IPS-18c (cell line): Measurements from ENCODE around the gene PGAP1.
"Not testable (repeated sequence)": the region's sequence is repeated elsewhere in the genome, so short reads cannot be mapped to it uniquely, and the experiment has no call there.

Experiments used
- H3K4me3 ChIP-seq: 2 replicates; pipeline ENCODE4 v1.7.0; 2013; ENCODE audit warnings: low read depth, mild to moderate bottlenecking, low read length, moderate library complexity; ENCODE audit not compliant: insufficient read depth
- H3K9me3 ChIP-seq: one replicate; pipeline ENCODE4 v1.6.1; 2013; ENCODE audit warnings: mild to moderate bottlenecking, low read length, moderate library complexity; ENCODE audit not compliant: control insufficient read depth, insufficient read depth

Gene PGAP1

GRCh38 chr2:196917802-196918201 is 8.7 kb downstream of the PGAP1 start:
- no peak overlapping the region for H3K4me3 ChIP-seq
- H3K9me3 ChIP-seq, result no peaks in the 10 kb centered on the region

GRCh38 chr2:196915507-196916189 is 10.9 kb downstream of the PGAP1 start:
- H3K9me3 ChIP-seq, result no peaks in the 10 kb centered on the region
- H3K4me3 ChIP-seq, result no peak overlapping the region

- Histone ChIP-seq H3K9me3 (no peaks in the 10 kb centered on the region), H3K4me3 (no peak overlapping the region)
These were observed 11.5 kb downstream of the PGAP1 start for GRCh38 chr2:196914867-196915460.

- H3K9me3 ChIP-seq, result no peaks in the 10 kb centered on the region
- no peak overlapping the region for H3K4me3 ChIP-seq
These were observed 12.8 kb downstream of the PGAP1 start for GRCh38 chr2:196913691-196914090.

- H3K9me3 ChIP-seq, H3K4me3 ChIP-seq: not testable (repeated sequence)
These were observed 21.1 kb downstream of the PGAP1 start for GRCh38 chr2:196905365-196905764.

- H3K9me3 ChIP-seq, result no peaks in the 10 kb centered on the region
- no peak overlapping the region for H3K4me3 ChIP-seq
These were observed 23.7 kb downstream of the PGAP1 start for GRCh38 chr2:196902828-196903227.

- no peaks in the 10 kb centered on the region for H3K9me3 ChIP-seq
- H3K4me3 ChIP-seq, result no peak overlapping the region
These were observed 25.7 kb downstream of the PGAP1 start for GRCh38 chr2:196900843-196901242.

- Histone ChIP-seq H3K9me3 (no peaks in the 10 kb centered on the region), H3K4me3 (no peak overlapping the region)
These were observed 26.5 kb downstream of the PGAP1 start for GRCh38 chr2:196899976-196900375.

- H3K4me3 ChIP-seq, result no peak overlapping the region
- no peaks in the 10 kb centered on the region for H3K9me3 ChIP-seq
These were observed 35.4 kb downstream of the PGAP1 start for GRCh38 chr2:196891136-196891535.

- H3K4me3 ChIP-seq, result no peak overlapping the region
These were observed 39.1 kb downstream of the PGAP1 start for GRCh38 chr2:196887431-196887830.

GRCh38 chr2:196884368-196884767 is 42.1 kb downstream of the PGAP1 start:
- no peak overlapping the region for H3K4me3 ChIP-seq
- H3K9me3 ChIP-seq, result no peaks in the 10 kb centered on the region

More at GRCh38 chr2:196887431-196887830, 39.1 kb downstream of the PGAP1 start:
- no peaks in the 10 kb centered on the region for H3K9me3 ChIP-seq

- Histone ChIP-seq H3K4me3 (no peak overlapping the region), H3K9me3 (no peaks in the 10 kb centered on the region)
These were observed 50.1 kb downstream of the PGAP1 start for GRCh38 chr2:196876364-196876763.

- Histone ChIP-seq H3K9me3 (no peaks in the 10 kb centered on the region), H3K4me3 (no peak overlapping the region)
These were observed 51.1 kb downstream of the PGAP1 start for GRCh38 chr2:196875414-196875813.

- H3K4me3 ChIP-seq, result no peak overlapping the region
- no peaks in the 10 kb centered on the region for H3K9me3 ChIP-seq
These were observed 53.0 kb downstream of the PGAP1 start for GRCh38 chr2:196873511-196873910.

GRCh38 chr2:196854629-196855028 is 71.9 kb downstream of the PGAP1 start:
- Histone ChIP-seq H3K9me3 (no peaks in the 10 kb centered on the region), H3K4me3 (no peak overlapping the region)

- Histone ChIP-seq H3K9me3 (no peaks in the 10 kb centered on the region), H3K4me3 (no peak overlapping the region)
These were observed 73.0 kb downstream of the PGAP1 start for GRCh38 chr2:196853301-196854087.

GRCh38 chr2:196851088-196851487 is 75.4 kb downstream of the PGAP1 start:
- H3K4me3 ChIP-seq, result no peak overlapping the region
- H3K9me3 ChIP-seq, result no peaks in the 10 kb centered on the region

GRCh38 chr2:196849895-196850294 is 76.6 kb downstream of the PGAP1 start:
- Histone ChIP-seq H3K4me3 (no peak overlapping the region), H3K9me3 (no peaks in the 10 kb centered on the region)
